Mesendoderm (in vitro differentiated cells): Measurements from ENCODE around the gene PPP1R12B.
A peak's percentile ranks its signal among the peaks of the same experiment; 100 is the strongest.
"Not testable (repeated sequence)": the region's sequence is repeated elsewhere in the genome, so short reads cannot be mapped to it uniquely, and the experiment has no call there.

Experiments used
- DNase-seq: peaks from one replicate; pipeline ENCODE4 v3.0.0; 2013
- H2AK5ac ChIP-seq: 2 replicates; pipeline ENCODE4 v1.6.1; 2013; ENCODE audit warnings: low read length, inconsistent platforms
- H2BK120ac ChIP-seq: 2 replicates; pipeline ENCODE4 v1.6.1; 2013; ENCODE audit warnings: low read depth, mild to moderate bottlenecking, low read length, moderate library complexity, mixed read lengths
- H2BK15ac ChIP-seq: replicated peaks from 2 replicates; pipeline ENCODE4 v1.6.1; 2013; ENCODE audit warnings: low read depth, mild to moderate bottlenecking, moderate library complexity
- H2BK5ac ChIP-seq: 2 replicates; pipeline ENCODE4 v1.6.1; 2013; ENCODE audit warnings: low read length, inconsistent platforms
- H3K18ac ChIP-seq: 2 replicates; pipeline ENCODE4 v1.6.1; 2013; ENCODE audit warnings: mild to moderate bottlenecking, low read length, mixed read lengths
- H3K23ac ChIP-seq: one replicate; pipeline ENCODE4 v1.6.1; 2013; ENCODE audit warnings: low read length
- H3K27ac ChIP-seq: 2 replicates; pipeline ENCODE4 v1.5.1; 2013; ENCODE audit warnings: low read depth, mild to moderate bottlenecking, inconsistent platforms, low read length, moderate library complexity
- H3K27me3 ChIP-seq: 2 replicates; pipeline ENCODE4 v1.6.1; 2013; ENCODE audit warnings: low read length, control low read depth, mild to moderate bottlenecking, inconsistent platforms; ENCODE audit not compliant: insufficient read depth, poor library complexity
- H3K36me3 ChIP-seq: 2 replicates; pipeline ENCODE4 v1.6.1; 2013; ENCODE audit warnings: low read length, inconsistent platforms; ENCODE audit not compliant: control insufficient read depth, insufficient read depth
- H3K4ac ChIP-seq: one replicate; pipeline ENCODE4 v1.6.1; 2013; ENCODE audit warnings: low read depth, mild to moderate bottlenecking, low read length, moderate library complexity
- H3K4me1 ChIP-seq: 2 replicates; pipeline ENCODE4 v1.6.1; 2013; ENCODE audit warnings: low read depth, low read length, inconsistent platforms; ENCODE audit not compliant: control insufficient read depth
- H3K4me2 ChIP-seq: 2 replicates; pipeline ENCODE4 v1.6.1; 2013; ENCODE audit warnings: low read length
- H3K4me3 ChIP-seq: 2 replicates; pipeline ENCODE4 v1.5.1; 2013; ENCODE audit warnings: mild to moderate bottlenecking, low read length
- H3K56ac ChIP-seq: one replicate; pipeline ENCODE4 v1.6.1; 2013; ENCODE audit warnings: low read length
- H3K79me1 ChIP-seq: 2 replicates; pipeline ENCODE4 v1.6.1; 2013; ENCODE audit warnings: low read length, inconsistent platforms
- H3K79me2 ChIP-seq: 2 replicates; pipeline ENCODE4 v1.6.1; 2013; ENCODE audit warnings: mild to moderate bottlenecking, low read length; ENCODE audit not compliant: control insufficient read depth, insufficient read depth
- H3K9ac ChIP-seq: 2 replicates; pipeline ENCODE4 v1.6.1; 2013; ENCODE audit warnings: low read length, inconsistent platforms
- H4K5ac ChIP-seq: one replicate; pipeline ENCODE4 v1.6.1; 2013; ENCODE audit warnings: low read length
- H4K8ac ChIP-seq: one replicate; pipeline ENCODE4 v1.6.1; 2013; ENCODE audit warnings: low read depth, mild to moderate bottlenecking, control low read depth, low read length, moderate library complexity
- WGBS: extraction: QIAGEN DNeasy Blood & Tissue Kit; methylation state at CpG from one replicate; pipeline ENCODE4 v1.1.7; 2013; ENCODE audit warnings: low lambda C conversion rate, missing lambda C conversion rate; ENCODE audit not compliant: insufficient coverage; ENCODE audit errors: extremely low coverage; 5-methylcytosine and 5-hydroxymethylcytosine counted together

PPP1R12B gene

DNA sequence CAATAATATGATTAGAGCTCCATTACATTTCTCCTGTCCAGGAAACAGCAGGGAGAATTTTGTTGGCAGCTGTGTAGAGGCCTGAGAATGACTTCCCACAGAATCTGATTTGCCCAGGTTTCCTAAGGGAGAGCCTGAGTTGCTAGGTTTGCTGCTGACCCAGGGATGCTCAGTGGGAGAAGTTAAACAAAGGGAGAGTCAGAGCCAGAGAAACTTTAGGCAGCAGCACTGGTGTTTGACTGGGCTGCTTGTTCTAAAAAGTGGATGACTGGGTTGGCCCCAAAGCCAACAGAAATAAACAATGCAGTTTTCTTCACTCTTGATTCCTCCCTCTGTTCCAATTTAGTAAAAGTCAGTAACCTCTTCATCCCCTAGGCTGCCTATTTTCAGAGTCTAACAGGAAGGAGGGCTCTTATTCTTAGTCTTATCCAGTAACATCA is 69.3 kb downstream of the PPP1R12B start:
- not testable (repeated sequence) for H3K79me1 ChIP-seq, H3K36me3 ChIP-seq, H3K4me1 ChIP-seq, H3K27ac ChIP-seq, H4K5ac ChIP-seq, H3K23ac ChIP-seq, DNase-seq, H2BK5ac ChIP-seq, H3K4me2 ChIP-seq, H3K56ac ChIP-seq, H3K79me2 ChIP-seq, H3K4ac ChIP-seq, H4K8ac ChIP-seq, H3K27me3 ChIP-seq, H3K9ac ChIP-seq, H2BK15ac ChIP-seq, H3K4me3 ChIP-seq, H2AK5ac ChIP-seq, H3K18ac ChIP-seq, H2BK120ac ChIP-seq

DNA sequence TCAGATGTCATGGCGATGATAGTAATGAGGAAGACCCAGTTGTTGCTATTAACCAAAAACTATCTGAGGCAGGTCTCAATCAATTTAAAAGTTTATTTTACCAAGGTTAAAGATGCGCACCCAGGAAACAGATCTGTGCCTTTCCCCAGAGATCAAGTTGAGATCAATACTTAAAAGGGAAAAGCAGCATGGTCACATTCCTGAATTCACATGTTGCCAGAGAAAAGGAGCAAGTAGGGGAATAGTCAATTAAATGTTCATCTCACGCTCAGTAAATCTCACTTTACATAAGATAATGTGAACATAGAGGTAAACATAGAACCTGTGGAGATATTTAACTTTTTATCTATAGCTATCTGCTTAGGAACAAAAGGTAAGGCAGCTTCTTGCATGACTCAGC is 71.2 kb downstream of the PPP1R12B start:
- H2BK120ac ChIP-seq, H2BK15ac ChIP-seq, H3K9ac ChIP-seq, H3K27ac ChIP-seq, H3K4me2 ChIP-seq, H4K5ac ChIP-seq, H3K79me1 ChIP-seq, H3K18ac ChIP-seq, H3K27me3 ChIP-seq, H3K56ac ChIP-seq, H3K4me1 ChIP-seq, H3K79me2 ChIP-seq, H3K4ac ChIP-seq, H4K8ac ChIP-seq, H3K36me3 ChIP-seq, H3K4me3 ChIP-seq, H2AK5ac ChIP-seq, H3K23ac ChIP-seq, H2BK5ac ChIP-seq: not testable (repeated sequence)
- peak; percentile 64 for DNase-seq
- no CpG with 5 or more reads among the region's 3 CpGs for WGBS

DNA sequence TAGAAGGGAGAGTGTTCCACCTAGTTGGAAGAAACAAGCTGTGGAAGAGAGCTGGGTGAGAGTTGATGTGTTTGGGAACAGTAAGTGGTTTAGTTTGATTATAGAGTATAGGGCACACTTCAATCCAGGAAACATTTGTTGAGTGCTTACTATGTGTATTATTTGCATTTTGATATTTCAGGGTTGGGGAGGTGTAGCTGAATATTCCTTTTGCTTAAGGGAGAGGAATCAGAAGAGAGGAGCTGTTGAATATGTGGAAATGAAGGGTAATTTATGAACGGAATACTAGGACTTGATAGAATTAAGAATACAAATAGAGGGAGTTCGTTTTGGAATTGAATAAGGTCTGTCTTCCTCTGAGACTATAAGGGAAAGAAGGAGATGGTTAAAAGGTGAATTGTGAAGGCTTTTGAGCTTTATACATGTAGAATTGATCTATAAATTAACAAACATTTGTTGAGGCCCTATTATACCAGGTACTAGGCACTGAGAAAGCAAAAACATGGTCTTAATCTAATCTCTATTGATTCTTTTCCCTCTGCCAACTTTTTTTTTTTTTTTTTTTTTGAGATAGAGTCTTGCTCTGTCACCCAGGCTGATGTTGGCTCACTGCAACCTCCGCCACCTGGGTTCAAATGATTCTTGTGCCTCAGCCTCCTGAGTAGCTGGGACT is 72.1 kb downstream of the PPP1R12B start:
- H3K4me1 ChIP-seq, H3K56ac ChIP-seq, H3K9ac ChIP-seq, H3K4me3 ChIP-seq, H3K79me1 ChIP-seq, H2BK120ac ChIP-seq, H2AK5ac ChIP-seq, H3K23ac ChIP-seq, H3K27me3 ChIP-seq, H4K5ac ChIP-seq, H3K4me2 ChIP-seq, H3K4ac ChIP-seq, H3K18ac ChIP-seq, H2BK15ac ChIP-seq, H3K27ac ChIP-seq, H3K36me3 ChIP-seq, H3K79me2 ChIP-seq, DNase-seq, H2BK5ac ChIP-seq, H4K8ac ChIP-seq: not testable (repeated sequence)
- 100% methylated on average over 2 of the region's 3 CpGs for WGBS

DNA sequence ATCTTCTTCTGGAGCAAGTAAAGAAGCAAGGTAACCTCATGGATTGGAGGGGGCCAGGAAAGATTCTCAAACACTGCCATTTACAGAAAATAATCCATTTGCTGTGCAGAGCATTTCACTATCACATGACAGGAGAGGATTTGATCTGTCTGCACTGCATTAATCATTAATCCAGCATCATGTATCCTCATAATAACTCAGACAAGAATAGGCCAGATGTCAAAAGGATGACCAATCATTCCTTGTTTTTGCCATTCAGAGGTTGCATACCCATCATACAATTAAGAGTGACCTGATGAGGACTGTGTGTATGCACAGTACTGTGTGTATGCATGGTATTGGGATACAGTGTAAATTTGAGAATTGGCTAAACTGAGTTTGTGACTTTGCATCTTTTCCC is 74.2 kb downstream of the PPP1R12B start:
- not testable (repeated sequence) for H2BK5ac ChIP-seq, H2BK15ac ChIP-seq, H3K18ac ChIP-seq, H3K27me3 ChIP-seq, H3K9ac ChIP-seq, H2AK5ac ChIP-seq, H3K4me2 ChIP-seq, H3K4me1 ChIP-seq, H4K5ac ChIP-seq, H2BK120ac ChIP-seq, H3K36me3 ChIP-seq, H3K79me2 ChIP-seq, DNase-seq, H3K79me1 ChIP-seq, H3K4ac ChIP-seq, H3K56ac ChIP-seq, H4K8ac ChIP-seq, H3K27ac ChIP-seq, H3K4me3 ChIP-seq, H3K23ac ChIP-seq

DNA sequence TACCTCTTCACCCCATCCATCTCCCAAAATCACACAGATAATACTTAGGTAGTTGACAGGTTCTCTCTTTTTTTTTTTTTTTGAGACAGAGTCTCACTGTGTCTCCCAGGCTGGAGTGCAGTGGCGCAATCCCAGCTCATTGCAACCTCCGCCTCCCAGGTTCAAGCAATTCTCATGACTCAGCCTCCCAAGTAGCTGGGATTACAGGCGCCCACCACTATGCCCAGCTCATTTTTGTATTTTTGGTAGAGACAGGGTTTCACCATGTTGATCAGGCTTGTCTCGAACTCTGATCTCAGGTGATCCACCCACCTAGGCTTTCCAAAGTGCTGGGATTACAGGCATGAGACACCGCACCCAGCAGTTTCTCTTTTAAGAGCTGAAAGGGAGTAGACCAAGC is 75.8 kb downstream of the PPP1R12B start:
- H3K79me2 ChIP-seq, H2BK120ac ChIP-seq, H3K4me3 ChIP-seq, H4K5ac ChIP-seq, H2AK5ac ChIP-seq, H3K79me1 ChIP-seq, H3K18ac ChIP-seq, H2BK15ac ChIP-seq, H3K4me1 ChIP-seq, H2BK5ac ChIP-seq, H3K4ac ChIP-seq, H3K9ac ChIP-seq, H3K23ac ChIP-seq, H3K4me2 ChIP-seq, H3K27ac ChIP-seq, H3K56ac ChIP-seq, H3K36me3 ChIP-seq, H3K27me3 ChIP-seq, H4K8ac ChIP-seq, DNase-seq: not testable (repeated sequence)
- no CpG with 5 or more reads among the region's 5 CpGs for WGBS

DNA sequence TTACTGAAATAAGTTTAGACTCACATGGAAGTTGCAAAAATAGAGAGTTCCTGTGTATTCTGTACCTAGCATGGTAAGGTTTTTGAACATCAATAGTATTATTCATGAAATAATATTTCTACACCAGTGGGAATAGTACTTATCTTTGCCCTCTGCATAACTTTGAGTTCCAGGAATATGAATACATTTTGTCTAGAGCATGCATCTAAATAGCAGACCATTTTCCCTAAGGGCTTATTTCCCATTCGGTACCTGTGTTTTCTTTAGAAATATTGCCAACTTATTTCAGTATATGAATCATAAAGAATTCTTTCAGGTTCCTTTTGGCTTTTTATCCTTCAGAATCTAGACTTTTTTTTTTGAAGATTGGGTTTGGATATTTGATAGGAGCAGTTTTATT is 81.6 kb downstream of the PPP1R12B start:
- H3K27ac ChIP-seq, H3K4me2 ChIP-seq, H3K4me3 ChIP-seq, H2AK5ac ChIP-seq, H3K79me1 ChIP-seq, H3K56ac ChIP-seq, H3K4me1 ChIP-seq, H3K79me2 ChIP-seq, H3K23ac ChIP-seq, H3K4ac ChIP-seq, H4K5ac ChIP-seq, H3K9ac ChIP-seq, H4K8ac ChIP-seq, H3K27me3 ChIP-seq, H2BK15ac ChIP-seq, H3K36me3 ChIP-seq, DNase-seq, H2BK120ac ChIP-seq, H2BK5ac ChIP-seq, H3K18ac ChIP-seq: not testable (repeated sequence)
- no CpG with 5 or more reads among the region's 1 CpG for WGBS
